ENCODE data around the gene MAVS. TPM values are rescaled to one million over a fixed set of nuclear protein-coding genes. Genes with fewer than 3 reads are reported as not detected.
"Not testable (repeated sequence)": the region's sequence is repeated elsewhere in the genome, so short reads cannot be mapped to it uniquely, and the experiment has no call there.

The MAVS gene
- total RNA-seq, 1 donor from 2014 or later = 51.7 TPM

DNA sequence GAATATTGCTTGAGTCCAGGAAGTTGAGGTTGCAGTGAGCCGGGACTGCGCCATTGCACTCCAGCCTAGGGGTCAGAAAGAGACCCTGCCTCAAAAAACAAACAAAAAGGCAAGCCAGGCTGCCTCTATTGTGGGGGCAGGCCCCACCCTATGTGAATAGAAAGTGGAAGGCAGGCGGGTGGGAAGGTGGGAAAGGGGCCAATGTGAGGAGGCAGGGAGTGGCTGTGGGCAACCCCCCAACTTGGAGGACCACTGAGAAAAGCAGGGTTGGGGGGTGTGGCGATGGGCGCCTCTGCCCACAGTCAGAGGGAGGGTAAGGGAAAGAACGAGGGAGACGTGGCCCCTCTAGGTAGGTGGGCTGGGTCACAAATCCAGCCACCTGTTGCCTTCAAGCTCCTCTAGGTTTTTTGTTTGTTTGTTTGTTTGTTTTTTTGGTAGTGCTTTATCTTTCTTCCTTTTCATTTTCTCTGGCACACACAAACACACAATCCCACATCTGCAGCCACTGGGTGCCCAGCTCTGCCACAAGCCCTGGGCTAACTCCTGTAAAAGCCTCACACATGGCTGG, 31.6 kb upstream of the MAVS start:
- no peak for DNase-seq (ENCODE audit: extremely low read depth, low read depth, low spot score)

DNA sequence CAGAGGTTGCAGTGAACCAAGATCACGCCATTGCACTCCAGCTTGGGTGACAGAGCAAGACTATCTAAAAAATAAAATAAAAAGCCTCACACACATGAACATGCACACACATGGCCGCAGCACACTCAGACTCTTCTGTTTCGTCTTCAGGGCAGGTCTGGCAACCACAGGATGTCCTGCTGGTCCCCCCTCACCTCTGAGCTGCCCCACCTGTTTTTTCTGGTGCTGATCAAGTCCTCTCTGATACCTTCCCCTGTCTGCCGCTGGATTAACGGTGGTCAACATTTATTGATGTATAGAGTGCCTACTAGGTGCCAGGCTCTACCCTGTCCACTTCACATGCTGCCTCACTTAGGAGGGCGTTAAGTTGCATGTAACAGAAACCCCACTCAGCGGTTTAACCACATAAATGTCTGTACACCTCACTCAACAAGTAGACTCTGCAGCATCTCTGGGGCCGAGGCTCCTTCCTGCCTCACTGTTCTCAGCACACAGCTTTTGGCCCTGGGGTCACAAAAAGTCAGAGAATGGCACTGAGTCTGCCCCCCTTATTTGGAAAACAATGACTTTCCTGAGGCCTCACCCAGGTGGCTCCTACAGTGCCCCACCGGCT, 30.8 kb upstream of the MAVS start:
- no peak for DNase-seq (ENCODE audit: extremely low read depth, low read depth, low spot score)

DNA sequence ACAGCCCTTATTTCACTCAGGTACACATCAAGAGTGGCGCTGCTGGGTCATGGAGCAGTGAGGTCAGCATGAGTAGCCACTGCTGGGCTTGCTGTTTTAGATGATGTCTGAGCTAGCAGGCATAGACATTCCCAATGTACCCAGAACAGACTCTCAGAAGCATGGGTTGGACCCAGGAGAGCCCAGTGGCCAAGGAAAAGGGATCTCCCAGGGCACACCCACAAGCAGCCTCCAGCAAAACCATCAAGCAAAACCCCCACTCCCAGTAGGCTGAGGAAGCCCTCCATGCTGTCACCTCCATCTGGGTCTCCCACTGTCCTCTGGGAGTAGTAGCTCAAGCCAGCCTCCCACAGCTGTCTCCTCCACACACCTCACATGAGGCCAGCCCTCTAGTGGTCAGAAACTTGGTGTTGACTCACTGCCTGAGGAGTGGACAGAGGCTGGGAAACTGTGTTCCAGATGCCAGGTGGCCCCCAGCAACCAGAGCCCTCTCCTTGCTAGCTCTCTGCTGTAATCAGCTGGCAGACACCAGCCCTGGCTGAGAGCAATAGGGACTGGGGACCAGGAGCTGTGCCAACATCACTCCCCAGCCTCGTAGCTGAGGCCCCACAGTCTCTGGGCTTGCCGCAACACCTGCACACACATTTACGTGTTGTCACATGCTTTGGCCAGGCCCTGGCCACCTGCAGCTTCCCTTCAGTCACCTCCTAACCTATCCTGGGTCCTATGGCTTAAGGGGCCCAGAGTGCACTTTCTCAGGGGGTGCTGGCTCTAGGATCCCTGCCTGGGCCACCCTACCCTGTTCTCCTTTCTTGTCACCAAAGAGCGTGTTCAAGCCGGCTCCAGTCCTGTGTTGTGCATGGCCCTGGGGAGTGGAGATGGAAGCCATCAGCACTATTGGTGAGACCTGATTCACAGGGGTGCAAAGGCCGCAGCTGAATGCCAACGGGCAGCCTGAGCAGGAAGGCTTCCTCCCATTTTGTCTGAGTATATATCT, 28.2 kb upstream of the MAVS start:
- no peak for DNase-seq (ENCODE audit: extremely low read depth, low read depth, low spot score)

DNA sequence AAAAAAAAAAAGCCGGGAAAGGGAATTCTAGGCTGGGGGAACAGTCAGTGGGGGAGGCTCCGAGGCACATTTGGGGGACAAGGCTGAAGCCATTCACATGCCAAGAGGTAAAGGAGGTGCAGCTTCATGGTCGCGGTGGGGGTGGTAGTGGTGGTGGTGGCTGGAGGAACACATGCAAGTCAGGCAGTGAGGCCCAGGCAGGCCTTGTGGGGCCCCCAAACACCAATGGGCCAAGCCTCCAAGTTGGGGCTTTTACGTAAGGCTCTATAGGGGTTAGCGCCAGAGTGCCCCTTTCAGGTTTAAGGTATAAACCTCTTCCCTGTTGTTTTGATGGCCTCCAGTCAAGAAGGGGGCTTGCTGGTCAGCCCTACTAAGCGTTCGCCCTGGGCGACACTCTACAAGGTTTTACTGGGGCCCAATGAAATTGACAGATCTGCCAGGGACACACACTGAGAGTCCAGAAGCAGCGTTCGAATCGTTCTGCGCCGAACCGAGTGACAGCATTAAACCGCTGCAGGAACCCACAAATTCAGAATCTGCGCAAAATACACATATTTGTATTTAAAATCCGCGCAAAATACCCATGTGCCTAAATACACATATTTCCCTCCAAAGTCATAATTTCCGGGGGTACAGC, 27.1 kb upstream of the MAVS start:
- no peak for DNase-seq (ENCODE audit: extremely low read depth, low read depth, low spot score)

DNA sequence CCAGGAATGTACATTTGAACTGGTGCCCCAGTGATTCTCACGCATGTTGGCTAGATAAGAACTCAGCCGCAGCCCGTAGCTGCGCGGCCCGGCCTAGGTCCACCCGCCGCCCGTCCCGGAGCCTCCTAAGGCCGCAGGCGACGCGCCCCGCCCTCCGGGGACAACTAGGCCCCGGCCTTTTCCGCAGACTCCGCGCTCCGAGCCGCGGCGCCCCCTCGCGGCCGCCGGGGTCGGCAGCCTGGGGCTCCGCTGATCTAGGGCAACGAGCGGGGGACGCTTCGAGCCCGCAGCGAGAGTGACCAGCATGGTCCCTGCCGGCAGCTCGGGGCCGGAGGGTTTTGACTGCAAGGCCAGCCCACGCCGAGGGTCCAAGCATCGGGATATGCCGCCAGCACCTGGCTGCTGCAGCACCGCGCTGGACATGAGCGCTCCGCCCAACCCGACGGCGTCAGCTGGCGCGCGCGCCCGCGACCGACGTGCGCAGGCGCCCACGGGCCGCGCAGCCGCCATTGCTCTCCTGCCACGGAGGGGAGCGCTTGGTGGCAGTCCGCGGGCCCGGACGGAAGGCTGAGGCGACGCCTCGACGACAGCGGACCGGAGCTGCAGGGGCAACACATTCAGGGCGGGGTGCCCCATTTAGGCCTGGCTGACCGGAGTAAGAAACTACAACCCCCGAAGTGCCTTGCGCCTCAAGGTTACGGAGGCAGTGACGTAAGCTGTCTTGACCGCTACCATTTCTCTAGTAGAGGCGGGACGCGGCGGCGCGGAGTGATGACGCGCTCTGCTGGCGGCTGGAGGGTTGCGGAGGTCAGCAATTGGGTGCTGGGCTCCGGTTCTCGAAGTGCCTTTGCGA, 26.4 kb upstream of the MAVS start, which contains the start of gene AP5S1:
AP5S1 (plus strand) TSS at position 500 of the 853 bp plus-strand sequence. CDS start 1,571 bp downstream, outside the sequence.
- no peak for DNase-seq (ENCODE audit: extremely low read depth, low read depth, low spot score)

DNA sequence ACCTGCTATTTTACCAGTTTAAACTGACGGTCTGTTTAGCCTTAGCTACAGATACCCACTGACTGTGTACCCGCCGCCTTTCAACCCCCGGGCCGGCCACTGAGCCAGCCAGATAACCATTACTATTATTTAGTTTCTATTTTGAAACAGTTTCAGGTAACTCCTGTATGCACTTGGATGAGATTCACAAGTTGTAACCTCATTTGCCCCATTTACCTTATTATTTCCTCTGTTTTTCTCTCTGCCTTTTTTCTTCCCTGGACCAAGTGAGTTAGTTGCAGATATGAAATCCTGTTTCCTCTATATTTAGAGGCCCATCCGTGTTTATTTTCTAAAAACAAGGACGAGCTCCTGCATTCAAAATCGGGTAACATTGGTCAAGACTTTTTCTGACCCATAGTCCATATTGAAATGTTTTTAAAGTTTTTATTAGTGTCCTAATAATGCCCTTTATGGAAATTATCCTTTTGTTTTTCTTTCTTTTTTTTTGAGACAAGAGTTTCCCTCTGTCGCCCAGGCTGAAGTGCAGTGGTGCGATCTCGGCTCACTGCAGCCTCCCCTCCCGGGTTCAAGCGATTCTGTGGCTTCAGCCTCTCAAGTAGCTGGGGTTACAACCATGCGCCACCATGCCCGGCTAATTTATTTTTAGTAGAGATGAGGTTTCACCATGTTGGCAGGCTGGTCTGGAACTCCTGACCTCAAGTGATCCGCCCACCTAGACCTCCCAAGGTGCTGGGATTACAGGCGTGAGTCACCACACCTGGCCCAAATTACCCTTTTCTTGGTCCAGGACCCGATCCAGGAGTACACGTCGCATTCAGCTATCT, 25.5 kb upstream of the MAVS start:
- DNase-seq (ENCODE audit: extremely low read depth, low read depth, low spot score) = no peak

DNA sequence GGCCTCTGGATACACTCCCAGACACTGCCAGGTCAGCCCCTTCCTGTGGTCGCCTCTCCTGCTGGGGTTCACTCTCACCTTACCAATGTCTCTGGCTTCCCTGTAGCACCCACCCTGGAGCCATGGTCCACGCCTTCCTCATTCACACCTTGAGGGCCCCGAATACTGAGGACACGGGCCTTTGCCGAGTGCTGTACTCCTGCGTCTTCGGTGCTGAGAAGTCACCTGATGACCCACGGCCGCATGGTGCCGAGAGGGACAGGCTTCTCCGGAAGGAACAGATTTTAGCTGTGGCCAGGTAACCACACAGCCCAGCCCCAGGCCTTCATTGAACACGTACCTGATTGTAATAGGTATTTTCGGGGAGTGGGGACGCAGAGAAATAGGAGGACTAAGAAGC, 24.6 kb upstream of the MAVS start:
- no peak for DNase-seq (ENCODE audit: extremely low read depth, low read depth, low spot score)

DNA sequence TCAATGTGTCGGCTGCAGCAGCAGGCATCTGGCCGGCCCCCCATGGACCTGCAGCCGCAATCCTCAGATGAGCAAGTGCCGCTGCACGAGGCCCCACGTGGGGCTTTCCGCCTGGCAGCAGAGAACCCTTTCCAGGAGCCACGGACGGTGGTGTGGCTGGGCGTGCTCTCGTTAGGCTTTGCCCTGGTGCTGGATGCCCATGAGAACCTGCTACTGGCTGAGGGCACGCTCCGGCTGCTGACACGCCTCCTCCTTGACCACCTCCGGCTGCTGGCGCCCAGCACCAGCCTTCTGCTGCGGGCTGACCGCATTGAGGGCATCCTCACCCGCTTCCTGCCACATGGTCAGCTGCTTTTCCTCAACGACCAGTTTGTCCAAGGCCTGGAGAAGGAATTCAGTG, 22.8 kb upstream of the MAVS start:
- DNase-seq (ENCODE audit: extremely low read depth, low read depth, low spot score) = no peak

DNA sequence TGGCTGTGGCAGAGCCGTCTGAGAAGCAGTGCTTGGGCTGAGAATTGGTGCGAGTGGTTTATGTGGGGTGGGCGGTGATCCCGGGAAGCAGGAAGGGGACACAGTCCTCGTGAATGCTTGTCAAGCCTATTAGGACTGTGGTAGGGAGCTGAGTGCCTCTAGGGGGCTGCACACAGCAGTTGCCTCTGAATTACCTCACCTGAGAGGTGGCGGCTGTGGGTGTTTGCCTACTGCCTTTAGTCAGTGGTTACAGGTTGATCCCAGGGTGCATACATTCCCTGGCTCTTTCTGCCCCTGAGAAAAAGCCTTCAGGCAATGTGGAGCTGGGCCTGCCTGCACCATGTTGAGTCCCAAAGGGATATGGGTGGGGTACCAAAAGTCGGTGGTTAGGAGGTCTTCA, 21.1 kb upstream of the MAVS start:
- DNase-seq (ENCODE audit: extremely low read depth, low read depth, low spot score) = no peak

DNA sequence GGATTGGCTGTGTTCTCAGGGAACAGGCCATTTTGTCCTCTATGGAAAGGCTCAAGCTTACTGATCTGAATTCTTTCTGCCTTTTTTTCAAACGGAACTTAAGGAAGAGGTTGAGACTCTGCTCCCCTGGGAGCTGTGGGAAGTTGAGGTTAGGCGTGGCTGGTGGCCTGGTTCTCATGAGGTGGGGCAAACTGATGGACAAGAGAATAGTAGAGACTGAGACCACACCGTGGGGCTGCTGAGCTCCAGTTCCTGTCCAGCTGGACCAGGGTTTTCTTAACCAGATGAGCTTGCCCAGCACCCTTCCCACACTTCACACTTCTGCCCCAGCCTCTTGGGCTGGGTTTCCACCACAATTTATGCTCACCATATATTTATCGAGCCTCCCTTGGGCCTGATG, 20.2 kb upstream of the MAVS start:
- DNase-seq (ENCODE audit: extremely low read depth, low read depth, low spot score) = no peak

DNA sequence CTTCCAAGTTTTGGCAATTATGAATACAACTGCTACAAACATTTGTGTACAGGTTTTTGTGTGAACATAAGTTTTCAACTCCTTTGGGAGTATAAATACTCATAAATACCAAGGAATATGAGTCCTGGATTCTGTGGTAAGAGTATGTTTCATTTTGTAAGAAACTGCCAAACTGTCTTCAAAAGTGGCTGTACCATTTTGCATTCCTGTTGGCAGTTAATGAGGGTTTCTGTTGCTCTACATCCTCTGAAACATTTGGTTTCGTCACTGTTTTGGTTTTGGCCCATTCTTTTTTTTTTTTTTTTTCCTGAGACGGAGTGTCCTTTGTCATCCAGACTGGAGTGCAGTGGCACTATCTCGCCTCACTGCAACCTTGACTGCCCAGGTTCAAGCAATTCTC, 17.8 kb upstream of the MAVS start:
- no peak for DNase-seq (ENCODE audit: extremely low read depth, low read depth, low spot score)

DNA sequence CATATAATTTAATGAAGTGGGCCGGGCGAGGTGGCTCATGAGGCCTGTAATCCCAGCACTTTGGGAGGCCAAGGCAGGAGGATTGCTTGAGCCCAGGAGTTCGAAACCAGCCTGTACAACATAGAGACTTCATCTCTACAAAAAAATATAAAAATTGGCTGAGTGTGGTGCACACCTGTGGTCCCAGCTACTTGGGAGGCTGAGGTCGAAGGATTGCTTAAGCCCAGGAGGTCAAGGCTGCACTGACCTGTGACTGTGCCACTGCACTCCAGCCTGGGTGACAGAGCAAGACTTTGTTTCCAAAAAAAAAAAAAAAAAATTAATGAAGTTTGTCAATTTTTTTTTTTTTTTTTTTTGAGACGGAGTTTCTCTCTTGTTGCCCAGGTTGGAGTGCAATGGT, 16.7 kb upstream of the MAVS start:
- DNase-seq (ENCODE audit: extremely low read depth, low read depth, low spot score) = not testable (repeated sequence)

DNA sequence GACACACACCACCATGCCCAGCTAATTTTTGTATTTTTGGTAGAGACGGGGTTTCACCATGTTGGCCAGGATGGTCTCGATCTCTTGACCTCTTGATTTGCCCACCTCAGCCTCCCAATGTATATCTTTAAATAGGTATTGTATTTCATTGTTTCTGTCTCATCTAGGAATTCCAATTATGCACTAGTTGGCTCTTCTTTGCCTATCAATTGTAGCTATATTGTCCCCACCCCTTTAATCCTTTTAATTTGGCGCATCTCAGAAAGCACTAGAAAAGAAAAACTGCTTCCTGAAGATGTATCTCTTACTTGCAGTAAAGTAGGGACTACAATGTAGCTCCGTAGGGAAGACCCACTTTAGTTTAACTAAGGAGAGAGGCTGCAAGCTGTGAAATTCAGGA, 10.5 kb upstream of the MAVS start:
- DNase-seq (ENCODE audit: extremely low read depth, low read depth, low spot score) = no peak

DNA sequence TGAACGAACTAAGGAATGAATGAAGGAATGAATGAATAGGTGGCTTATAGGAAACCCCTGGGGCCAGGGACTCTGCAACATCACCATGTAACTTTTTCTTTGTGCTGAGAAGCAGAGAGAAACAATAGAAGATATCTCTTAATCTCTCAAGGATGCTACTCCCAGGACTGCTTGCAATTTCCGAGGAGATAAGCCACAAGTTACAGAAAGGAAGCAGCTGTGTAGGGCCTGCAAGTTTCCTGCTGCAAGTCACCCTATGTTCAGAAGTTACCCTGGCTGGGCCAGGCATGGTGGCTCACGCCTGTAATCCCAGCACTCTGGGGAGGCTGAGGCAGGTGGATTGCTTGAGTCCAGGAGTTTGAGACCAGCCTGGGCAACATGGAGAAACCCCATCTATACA, 7.3 kb upstream of the MAVS start:
- no peak for DNase-seq (ENCODE audit: extremely low read depth, low read depth, low spot score)

DNA sequence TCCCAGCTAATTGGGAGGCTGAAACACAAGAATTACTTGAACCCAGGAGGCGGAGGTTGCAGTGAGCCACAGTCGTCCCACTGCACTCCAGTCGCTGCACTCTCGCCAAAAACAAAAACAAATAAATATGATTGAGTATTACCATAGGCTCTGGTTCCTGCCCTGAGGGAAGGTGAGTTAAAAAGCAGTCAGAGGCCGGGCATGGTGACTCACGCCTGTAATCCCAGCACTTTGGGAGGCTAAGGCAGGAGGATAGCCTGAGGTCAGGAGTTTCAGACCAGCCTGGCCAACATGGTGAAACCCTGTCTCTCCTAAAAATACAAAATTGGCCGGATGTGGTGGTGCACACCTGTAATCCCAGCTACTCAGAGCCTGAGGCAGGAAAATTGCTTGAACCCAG, 6.4 kb upstream of the MAVS start:
- DNase-seq (ENCODE audit: extremely low read depth, low read depth, low spot score) = not testable (repeated sequence)

DNA sequence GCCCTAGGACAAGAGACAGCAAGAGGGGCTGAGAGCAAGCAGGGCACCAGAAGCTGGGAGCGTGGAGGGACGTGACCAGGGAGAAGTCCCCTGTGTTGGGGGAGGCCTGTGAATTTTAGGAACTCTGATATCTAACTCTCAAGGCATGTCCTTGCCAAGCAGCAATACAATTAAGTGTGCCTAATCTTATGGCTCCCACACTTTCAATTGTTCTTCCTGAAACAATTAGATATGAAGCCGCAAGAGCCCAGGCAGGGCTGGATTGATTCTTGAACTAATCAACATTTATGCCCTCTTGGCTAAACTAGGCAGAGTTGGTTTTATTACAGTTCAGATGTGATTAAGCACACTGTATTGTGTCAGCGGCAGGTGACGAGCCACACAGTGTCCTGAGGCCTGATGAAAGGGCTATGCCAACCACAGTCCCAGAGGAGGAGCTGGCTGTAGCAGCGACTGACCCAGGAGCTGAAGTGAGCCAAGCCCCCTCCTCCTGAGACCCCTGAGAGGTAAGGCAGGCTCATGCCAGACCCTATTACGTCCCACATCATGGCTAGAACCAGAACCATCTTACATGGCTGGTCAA, 4.2 kb upstream of the MAVS start:
- DNase-seq (ENCODE audit: extremely low read depth, low read depth, low spot score) = no peak

DNA sequence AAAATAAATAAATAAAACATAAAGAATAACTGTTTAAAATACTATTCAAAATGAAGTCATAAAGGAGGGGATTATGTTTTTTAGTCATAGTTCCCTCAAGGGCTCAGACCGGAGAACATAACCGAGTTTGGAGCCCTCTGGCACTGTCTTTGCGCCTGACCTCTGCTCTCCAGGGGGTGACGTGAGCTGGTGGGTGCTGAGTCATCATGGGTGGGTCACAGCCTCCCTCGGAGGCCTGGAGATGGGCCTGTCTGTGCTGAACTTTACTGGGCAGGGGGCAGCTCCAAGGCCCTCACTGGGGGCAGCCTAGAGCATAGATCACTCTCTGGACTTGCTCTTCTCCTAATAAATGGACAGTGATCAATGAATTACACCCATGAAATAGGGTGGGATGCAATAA, 3.1 kb upstream of the MAVS start:
- DNase-seq (ENCODE audit: extremely low read depth, low read depth, low spot score) = no peak

DNA sequence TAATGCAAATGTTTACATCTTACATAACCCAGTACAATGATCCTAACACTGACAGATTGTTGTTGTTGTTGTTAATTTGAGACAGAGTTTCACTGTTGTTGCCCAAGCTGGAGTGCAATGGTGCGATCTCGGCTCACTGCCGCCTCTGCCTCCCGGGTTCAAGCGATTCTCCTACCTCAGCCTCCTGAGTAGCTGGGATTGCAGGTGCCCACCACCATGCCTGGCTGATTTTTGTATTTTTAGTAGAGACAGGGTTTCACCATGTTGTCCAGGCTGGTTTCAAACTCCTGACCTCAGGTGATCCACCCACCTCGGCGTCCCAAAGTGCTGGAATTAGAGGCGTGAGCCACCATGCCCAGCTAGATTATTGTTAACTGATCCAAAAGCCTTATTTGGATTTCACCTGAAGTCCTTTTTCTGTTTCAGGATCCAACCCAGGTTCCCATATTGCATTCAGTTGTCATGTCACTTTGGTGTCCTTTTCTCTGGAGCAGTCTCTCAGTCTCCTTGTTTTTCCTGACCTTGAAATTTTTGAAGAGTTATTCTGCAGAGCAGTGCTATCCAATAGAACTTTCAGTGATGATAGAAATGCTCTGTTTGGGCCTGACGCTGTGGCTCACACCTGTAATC, 2.5 kb upstream of the MAVS start:
- DNase-seq (ENCODE audit: extremely low read depth, low read depth, low spot score) = not testable (repeated sequence)

DNA sequence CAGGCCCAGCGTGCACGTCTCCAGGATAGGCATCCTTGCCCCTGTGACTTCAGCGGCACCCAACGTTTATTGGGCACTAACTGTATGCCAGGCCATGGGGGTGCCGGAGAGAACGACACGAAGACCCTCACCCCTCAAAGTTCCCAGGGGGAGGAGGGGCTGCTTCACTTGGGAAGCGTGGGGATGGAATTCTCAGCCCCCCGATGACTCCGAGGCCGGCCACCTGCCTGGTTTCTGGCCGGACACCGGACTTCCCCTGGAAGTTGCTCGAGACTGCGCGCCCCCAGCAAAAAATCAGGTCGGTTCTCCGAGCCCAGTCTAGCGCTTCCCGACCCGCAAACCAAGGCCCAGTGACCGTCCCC, 275 bp upstream of the MAVS start:
- no peak for DNase-seq (ENCODE audit: extremely low read depth, low read depth, low spot score)

Measured in glomerular endothelial cell (primary cell).